T47D (cell line): ENCODE data around the gene ABI3BP.

ENCODE experiments used
- DNase-seq, 2 experiments: peaks; one replicate each; pipeline versions ENCODE4 v3.0.0 to v3.0.0-alpha.2; 2011 to 2012; ENCODE audit warnings: low read depth in 1 of 2, low spot score in 1 of 2
- JUND ChIP-seq: IDR thresholded peaks from 2 replicates; pipeline ENCODE4 v1.6.1; 2012; ENCODE audit warnings: low read depth
- in situ Hi-C: cut with HindIII; loops from 2 replicates; pipeline ENCODE4 v1.10.0; 2016; ENCODE audit warnings: low sequenced_read_pairs, low pct_unique_long_range_greater_than_20kb

ABI3BP gene

GRCh38 chr3:100973594-100973993 lies 19.6 kb downstream of the ABI3BP start:
- no peak for DNase-seq
- TF ChIP-seq JUND, result no peak
- in situ Hi-C loops, result no loop called here

GRCh38 chr3:100972867-100973266 lies 20.4 kb downstream of the ABI3BP start:
- in situ Hi-C loops, result no loop called here
- TF ChIP-seq JUND, result no peak
- no peak for DNase-seq

- no peak for TF ChIP-seq JUND
- DNase-seq, result no peak
- in situ Hi-C loops, result no loop called here
Measured at GRCh38 chr3:100972301-100972844, 20.8 kb downstream of the ABI3BP start.

DNA sequence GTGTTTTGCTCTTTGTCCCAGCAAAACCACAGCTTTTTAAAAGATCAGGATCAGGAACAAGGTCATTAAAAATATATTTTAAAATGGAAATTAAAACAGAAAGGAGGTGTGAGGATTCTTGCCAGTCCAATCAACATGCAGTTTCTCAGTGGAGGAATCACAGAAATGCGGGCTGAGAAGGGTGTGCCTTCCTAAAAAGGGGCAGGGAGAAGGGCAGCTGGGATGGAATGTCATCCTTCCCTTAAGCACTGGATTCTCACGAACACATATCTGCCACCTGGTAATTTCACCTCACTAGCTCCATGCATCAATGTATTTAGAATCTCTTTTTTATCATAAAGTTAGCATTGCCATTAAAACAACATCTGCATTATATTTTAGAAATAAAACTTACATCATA lies 21.4 kb downstream of the ABI3BP start:
- TF ChIP-seq JUND, result no peak
- DNase-seq, result no peak
- in situ Hi-C loops, result no loop called here

DNA sequence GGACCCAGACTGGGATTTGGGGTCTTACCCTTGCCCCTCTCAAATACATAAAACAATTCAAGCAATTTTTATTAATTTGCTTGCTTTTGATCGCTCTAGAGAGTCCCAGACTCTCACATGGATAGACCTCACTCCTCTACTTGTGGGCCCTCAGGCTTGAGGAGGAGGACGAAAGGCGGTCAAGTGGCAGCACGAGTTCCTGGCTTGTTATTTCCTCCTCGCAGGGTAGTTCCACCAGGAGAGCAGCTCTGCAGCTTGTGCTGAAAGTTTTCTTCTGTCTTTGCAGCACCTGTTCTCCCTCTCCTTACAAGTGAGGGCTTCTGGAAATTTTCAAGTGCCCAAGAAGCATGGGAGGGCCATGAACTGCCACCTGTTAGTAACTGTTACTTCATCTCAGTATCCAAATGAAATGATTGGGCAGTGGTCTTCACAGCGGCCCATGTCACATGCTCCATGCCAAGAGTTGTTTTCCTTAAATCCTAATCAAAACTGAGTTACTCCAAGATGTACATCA lies 22.7 kb downstream of the ABI3BP start:
- in situ Hi-C loops, result no loop called here
- TF ChIP-seq JUND, result no peak
- DNase-seq, result no peak

- in situ Hi-C loops, result no loop called here
- TF ChIP-seq JUND, result no peak
- no peak for DNase-seq
Measured at GRCh38 chr3:100968932-100969906, 24.0 kb downstream of the ABI3BP start.

GRCh38 chr3:100966807-100967206 lies 26.4 kb downstream of the ABI3BP start:
- in situ Hi-C loops, result no loop called here
- no peak for TF ChIP-seq JUND
- DNase-seq, result no peak

GRCh38 chr3:100966049-100966491 lies 27.2 kb downstream of the ABI3BP start:
- no peak for TF ChIP-seq JUND
- in situ Hi-C loops, result no loop called here
- no peak for DNase-seq

DNA sequence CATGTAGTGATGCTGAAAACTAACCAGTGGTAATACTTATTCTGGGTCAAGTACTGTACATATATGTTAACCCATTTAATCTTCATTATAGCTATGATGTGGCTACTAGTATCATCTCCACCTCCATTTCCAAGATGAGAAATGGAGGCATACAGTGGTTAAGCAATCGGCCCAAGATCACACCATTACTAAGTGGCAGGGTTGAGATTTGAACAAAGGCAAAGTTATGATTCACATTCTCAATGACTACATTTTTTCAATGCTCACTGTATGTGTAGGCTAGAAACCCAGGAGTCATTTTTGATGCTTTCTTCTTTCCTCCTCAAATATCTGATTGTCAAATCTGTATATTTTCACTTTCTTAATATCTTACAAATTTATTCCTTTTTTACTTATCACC lies 30.2 kb downstream of the ABI3BP start:
- no peak for DNase-seq
- no peak for TF ChIP-seq JUND
- in situ Hi-C loops, result no loop called here

DNA sequence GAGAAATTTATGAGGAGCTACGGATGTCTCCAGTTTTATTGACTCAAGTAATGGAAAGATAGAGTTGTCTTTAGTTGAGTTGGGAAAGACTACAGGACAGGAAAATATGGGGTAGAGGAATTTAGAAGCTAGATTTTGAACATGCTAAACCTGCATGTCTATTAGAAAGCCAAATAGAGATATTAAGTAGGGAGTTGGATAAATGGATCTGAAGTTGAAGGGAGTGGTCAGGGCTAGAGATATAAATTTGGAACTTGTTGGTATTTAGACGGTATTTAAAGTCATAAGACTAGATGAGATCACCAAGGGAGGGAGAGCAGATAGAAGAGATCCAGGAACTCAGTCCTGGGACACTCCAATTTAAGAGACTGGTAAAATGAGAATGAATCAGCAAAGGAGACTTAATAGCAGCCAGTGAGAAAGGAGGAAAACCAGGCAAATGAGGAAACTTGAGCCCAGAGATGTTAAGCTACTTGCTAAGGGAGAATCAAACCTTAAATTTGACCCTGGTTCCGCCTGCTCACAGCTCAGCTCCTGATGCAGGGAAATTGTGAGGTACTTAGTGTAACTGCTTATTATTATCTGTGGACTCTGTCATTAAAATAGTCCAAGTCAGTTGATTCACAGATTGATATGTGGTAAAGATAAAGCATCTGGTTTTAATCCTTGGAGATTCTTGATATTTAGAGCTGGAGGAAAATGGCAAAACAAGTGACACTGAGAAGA lies 35.8 kb downstream of the ABI3BP start:
- no peak for TF ChIP-seq JUND
- in situ Hi-C loops, result no loop called here

GRCh38 chr3:100956276-100956675 lies 36.9 kb downstream of the ABI3BP start:
- in situ Hi-C loops, result no loop called here
- DNase-seq, result no peak
- TF ChIP-seq JUND, result no peak

More for the DNA sequence above, 35.8 kb downstream of the ABI3BP start:
- DNase-seq, result no peak

DNA sequence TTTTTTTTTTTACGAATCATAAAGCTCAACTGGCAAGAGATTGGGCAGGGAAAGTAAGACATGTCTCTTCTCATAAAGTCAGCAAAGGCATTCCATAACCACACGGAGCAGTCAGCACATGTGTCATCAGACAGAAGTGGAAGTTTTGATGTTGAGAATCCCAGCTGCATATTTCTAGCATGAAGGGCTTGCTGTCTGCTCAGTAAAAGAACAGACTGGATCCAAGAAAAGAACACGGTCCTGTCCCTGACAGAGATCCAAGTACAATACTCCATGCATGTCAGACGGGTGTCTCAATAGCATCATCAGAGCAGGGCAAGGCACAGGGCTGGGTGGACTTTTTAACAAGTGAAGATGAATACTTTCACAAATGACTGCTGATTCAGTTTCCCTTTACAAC lies 38.2 kb downstream of the ABI3BP start:
- DNase-seq, result no peak
- TF ChIP-seq JUND, result no peak
- in situ Hi-C loops, result no loop called here
